ENCODE data around the gene ST3GAL3. TPM values are rescaled to one million over a fixed set of nuclear protein-coding genes. Genes with fewer than 3 reads are reported as not detected.
A peak's percentile ranks its signal among the peaks of the same experiment; 100 is the strongest.

The ST3GAL3 gene
- total RNA-seq, 1 donor from 2014 or later: 14.9 TPM

DNA sequence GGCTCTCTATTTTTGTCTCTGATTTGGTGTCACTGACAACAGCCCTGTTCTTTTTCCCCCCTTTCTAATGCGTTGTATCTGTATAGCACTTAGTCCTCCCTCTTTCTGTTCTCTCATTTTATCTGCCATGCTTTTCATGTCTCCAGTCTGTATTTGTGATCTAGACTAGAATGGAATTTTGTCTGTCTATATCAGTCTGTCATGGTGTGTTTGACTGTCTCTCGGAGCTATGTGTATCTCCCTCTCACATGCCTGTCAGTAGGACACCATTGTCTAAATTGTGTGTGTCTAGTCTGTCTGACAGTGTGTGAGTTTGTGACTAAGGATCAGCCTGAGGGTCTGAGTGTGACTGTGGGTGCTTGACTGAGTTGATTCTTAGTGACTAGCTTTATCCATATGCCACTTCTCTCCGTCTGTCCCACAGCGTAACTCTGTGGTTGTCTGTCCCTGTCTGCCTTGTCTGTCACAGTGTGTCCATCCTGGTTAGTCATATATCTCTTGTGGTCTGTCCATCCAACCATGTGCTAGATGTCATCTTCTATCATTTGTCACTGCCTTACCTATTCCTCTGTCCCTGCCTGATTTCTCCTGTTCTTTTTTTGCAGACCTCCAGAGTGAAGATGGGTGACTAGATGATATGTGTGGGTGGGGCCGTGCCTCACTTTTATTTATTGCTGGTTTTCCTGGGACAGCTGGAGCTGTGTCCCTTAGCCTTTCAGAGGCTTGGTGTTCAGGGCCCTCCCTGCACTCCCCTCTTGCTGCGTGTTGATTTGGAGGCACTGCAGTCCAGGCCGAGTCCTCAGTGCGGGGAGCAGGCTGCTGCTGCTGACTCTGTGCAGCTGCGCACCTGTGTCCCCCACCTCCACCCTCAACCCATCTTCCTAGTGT lies 270.3 kb downstream of the ST3GAL3 start:
- peaks cover 41% of the 10 kb centered on the region for H3K4me1 Mint-ChIP-seq (ENCODE audit: unreplicated experiment)
- H3K4me3 Mint-ChIP-seq (ENCODE audit: unreplicated experiment): peak overlapping the region; percentile 63
- TF ChIP-seq, protein P1, sequence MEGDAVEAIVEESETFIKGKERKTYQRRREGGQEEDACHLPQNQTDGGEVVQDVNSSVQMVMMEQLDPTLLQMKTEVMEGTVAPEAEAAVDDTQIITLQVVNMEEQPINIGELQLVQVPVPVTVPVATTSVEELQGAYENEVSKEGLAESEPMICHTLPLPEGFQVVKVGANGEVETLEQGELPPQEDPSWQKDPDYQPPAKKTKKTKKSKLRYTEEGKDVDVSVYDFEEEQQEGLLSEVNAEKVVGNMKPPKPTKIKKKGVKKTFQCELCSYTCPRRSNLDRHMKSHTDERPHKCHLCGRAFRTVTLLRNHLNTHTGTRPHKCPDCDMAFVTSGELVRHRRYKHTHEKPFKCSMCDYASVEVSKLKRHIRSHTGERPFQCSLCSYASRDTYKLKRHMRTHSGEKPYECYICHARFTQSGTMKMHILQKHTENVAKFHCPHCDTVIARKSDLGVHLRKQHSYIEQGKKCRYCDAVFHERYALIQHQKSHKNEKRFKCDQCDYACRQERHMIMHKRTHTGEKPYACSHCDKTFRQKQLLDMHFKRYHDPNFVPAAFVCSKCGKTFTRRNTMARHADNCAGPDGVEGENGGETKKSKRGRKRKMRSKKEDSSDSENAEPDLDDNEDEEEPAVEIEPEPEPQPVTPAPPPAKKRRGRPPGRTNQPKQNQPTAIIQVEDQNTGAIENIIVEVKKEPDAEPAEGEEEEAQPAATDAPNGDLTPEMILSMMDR (IDR thresholded peaks at IDR 0.05; ENCODE audit: unreplicated experiment): no peak
- H3K27ac Mint-ChIP-seq (ENCODE audit: unreplicated experiment): peak overlapping the region; percentile 27
- H3K36me3 Mint-ChIP-seq (ENCODE audit: low read depth, unreplicated experiment): peaks cover 30% of the 10 kb centered on the region
- H3K27me3 Mint-ChIP-seq (ENCODE audit: unreplicated experiment): peaks cover 32% of the 10 kb centered on the region
- no peak for DNase-seq (ENCODE audit: low spot score)
- H3K9me3 Mint-ChIP-seq (ENCODE audit: unreplicated experiment): no peaks in the 10 kb centered on the region

DNA sequence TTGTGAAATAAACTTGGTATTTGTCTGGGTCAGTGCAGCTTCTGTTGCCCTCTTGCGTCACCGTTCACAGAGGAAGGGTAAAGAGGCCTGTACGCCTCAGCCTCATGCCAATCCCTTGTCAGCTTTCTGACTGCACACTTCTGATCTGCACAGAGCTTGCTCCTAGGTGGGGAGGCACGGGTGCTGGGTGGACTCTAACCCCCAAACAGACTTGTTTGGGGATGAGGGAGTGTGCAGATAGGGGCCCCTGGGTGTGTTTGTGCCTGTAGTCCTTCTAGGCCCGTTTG lies 270.9 kb downstream of the ST3GAL3 start:
- Mint-ChIP-seq H3K4me3 (ENCODE audit: unreplicated experiment) (peak overlapping the region; percentile 93), H3K27ac (ENCODE audit: unreplicated experiment) (no peak overlapping the region), H3K36me3 (ENCODE audit: low read depth, unreplicated experiment) (peaks cover 33% of the 10 kb centered on the region), H3K4me1 (ENCODE audit: unreplicated experiment) (peaks cover 43% of the 10 kb centered on the region), H3K27me3 (ENCODE audit: unreplicated experiment) (peaks cover 33% of the 10 kb centered on the region), H3K9me3 (ENCODE audit: unreplicated experiment) (no peaks in the 10 kb centered on the region)
- TF ChIP-seq, protein P1 (IDR thresholded peaks at IDR 0.05; ENCODE audit: unreplicated experiment): no peak
- no peak for DNase-seq (ENCODE audit: low spot score)

DNA sequence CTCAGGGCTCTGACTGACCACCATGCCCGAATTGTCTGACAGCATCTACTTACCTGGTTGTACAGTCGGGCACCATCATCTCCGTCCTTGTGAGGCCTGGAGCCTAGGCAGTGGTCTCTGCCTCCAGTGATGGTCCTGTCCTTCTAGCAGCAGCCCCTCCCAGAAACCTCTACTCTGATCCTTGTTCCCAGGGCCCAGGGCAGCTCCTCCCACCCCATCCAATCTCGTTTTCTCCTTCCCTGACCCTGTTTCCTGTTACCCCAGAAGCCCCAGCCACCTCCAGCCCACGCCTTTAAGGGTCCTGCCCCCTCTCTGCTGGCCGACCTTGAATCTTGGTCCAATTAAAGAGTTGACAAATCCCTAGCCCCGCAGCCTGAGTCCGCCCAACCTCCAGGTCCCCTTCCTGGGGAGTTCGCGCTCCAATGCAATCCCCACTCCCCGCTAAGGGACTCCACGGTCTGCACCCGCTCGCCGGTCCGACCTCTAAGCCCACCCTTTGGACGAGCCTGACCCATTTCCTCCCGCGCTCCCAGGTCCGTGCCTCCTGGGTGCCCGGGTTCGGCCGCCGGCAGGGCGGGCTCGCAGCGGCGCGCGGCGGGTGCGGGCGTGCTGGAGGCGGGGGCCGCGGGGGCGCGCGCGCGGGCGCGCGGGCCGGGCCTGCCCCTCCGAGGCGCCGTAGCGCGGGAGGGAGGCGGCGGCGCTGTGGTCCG lies 271.4 kb downstream of the ST3GAL3 start, which contains the start of gene B4GALT2:
Gene B4GALT2, plus strand, starts transcription at position 660 of the 710 bp plus-strand sequence. CDS start 1,951 bp downstream, outside the sequence.
- H3K4me1 Mint-ChIP-seq (ENCODE audit: unreplicated experiment): peaks cover 40% of the 10 kb centered on the region
- peak; percentile 38 for DNase-seq (ENCODE audit: low spot score)
- TF ChIP-seq, protein P1 (IDR thresholded peaks at IDR 0.05; ENCODE audit: unreplicated experiment): no peak
- no peak within 1 kb of the TSS for H3K27ac Mint-ChIP-seq (ENCODE audit: unreplicated experiment)
- H3K36me3 Mint-ChIP-seq (ENCODE audit: low read depth, unreplicated experiment): peaks cover 37% of the 10 kb centered on the region
- H3K27me3 Mint-ChIP-seq (ENCODE audit: unreplicated experiment): peaks cover 35% of the 10 kb centered on the region
- peak within 1 kb of the TSS; percentile 94 for H3K4me3 Mint-ChIP-seq (ENCODE audit: unreplicated experiment)
- no peaks in the 10 kb centered on the region for H3K9me3 Mint-ChIP-seq (ENCODE audit: unreplicated experiment)

DNA sequence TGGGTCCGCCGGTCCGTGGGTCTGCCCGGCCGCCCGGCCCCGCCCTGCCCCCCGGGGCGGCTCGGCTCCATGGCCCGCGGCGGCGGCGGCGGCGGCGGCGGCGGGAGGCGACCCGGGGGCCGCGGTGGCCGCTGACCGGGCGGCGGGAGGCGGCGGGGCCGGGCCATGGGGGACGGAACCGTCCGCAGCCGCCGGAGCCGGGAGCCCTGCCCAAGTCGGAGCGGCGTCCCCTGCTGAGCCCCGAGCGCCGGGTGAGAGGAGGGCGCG lies 271.9 kb downstream of the ST3GAL3 start:
- no peak overlapping the region for H3K4me3 Mint-ChIP-seq (ENCODE audit: unreplicated experiment)
- no peaks in the 10 kb centered on the region for H3K9me3 Mint-ChIP-seq (ENCODE audit: unreplicated experiment)
- H3K4me1 Mint-ChIP-seq (ENCODE audit: unreplicated experiment): peaks cover 35% of the 10 kb centered on the region
- no peak overlapping the region for H3K27ac Mint-ChIP-seq (ENCODE audit: unreplicated experiment)
- no peak for DNase-seq (ENCODE audit: low spot score)
- TF ChIP-seq, protein P1 (IDR thresholded peaks at IDR 0.05; ENCODE audit: unreplicated experiment): no peak
- H3K27me3 Mint-ChIP-seq (ENCODE audit: unreplicated experiment): peaks cover 33% of the 10 kb centered on the region
- H3K36me3 Mint-ChIP-seq (ENCODE audit: low read depth, unreplicated experiment): peaks cover 33% of the 10 kb centered on the region

Data from endothelial cell (in vitro differentiated cells).